SK-N-SH (cell line): ENCODE measurements around the gene NTRK3. TPM values are rescaled to one million over a fixed set of nuclear protein-coding genes. Genes with fewer than 3 reads are reported as not detected.

ENCODE experiments used
- CTCF ChIA-PET: fragments of 300-600, 350-600 bp; formaldehyde crosslinking; extraction: SDS; loops from one replicate; lab custom pipeline; 2021; lab: Yijun Ruan, JAX
- POLR2A ChIA-PET: fragments of 350-600 bp; sonication (Branson Sonifier 250); formaldehyde crosslinking; extraction: SDS; loops from one replicate; lab custom pipeline; 2020; ENCODE audit warnings: antibody characterized with exemption, inconsistent platforms; lab: Yijun Ruan, JAX
- DNase-seq: peaks from one replicate; pipeline ENCODE4 v3.0.0; 2012
- H2AFZ ChIP-seq: fragments of 200-600 bp; sonication (generic); 2 replicates; pipeline ENCODE4 v1.8.1; 2016; ENCODE audit warnings: antibody characterized with exemption, mild to moderate bottlenecking, low read depth
- H3F3A ChIP-seq: fragments of 200-600 bp; sonication (generic); replicated peaks from 2 replicates; pipeline ENCODE3; 2016; ENCODE audit warnings: antibody characterized with exemption, mild to moderate bottlenecking; ENCODE audit not compliant: insufficient read depth
- H3K27ac ChIP-seq, 2 experiments: fragments of 200-500 bp in 1 of 2; fragments of 200-600 bp in 1 of 2; sonication (Bioruptor generic) in 1 of 2; sonication (generic), shearing (Covaris generic) in 1 of 2; 2 replicates each; pipeline versions ENCODE4 v1.5.1 to v1.6.1; 2014 to 2016; ENCODE audit warnings: low read depth in 2 of 2, inconsistent platforms in 1 of 2, low read length in 1 of 2, mild to moderate bottlenecking in 1 of 2, mixed read lengths in 1 of 2
- H3K27me3 ChIP-seq: fragments of 200-600 bp; sonication (generic), shearing (Covaris generic); 2 replicates; pipeline ENCODE4 v1.6.1; 2016; ENCODE audit warnings: mixed run types; ENCODE audit not compliant: insufficient read depth
- H3K36me3 ChIP-seq, 2 experiments: fragments of 200-500 bp in 1 of 2; fragments of 200-600 bp in 1 of 2; sonication (Bioruptor generic) in 1 of 2; sonication (generic) in 1 of 2; replicated peaks in 1 of 2; 2 replicates each; pipeline versions ENCODE3 to v1.5.1; 2014 to 2016; ENCODE audit warnings: low read length in 1 of 2, mild to moderate bottlenecking in 1 of 2; ENCODE audit not compliant: insufficient read depth in 2 of 2, control insufficient read depth in 1 of 2
- H3K4me1 ChIP-seq, 2 experiments: fragments of 200-500 bp in 1 of 2; fragments of 200-600 bp in 1 of 2; sonication (Bioruptor generic) in 1 of 2; sonication (generic), shearing (Covaris generic) in 1 of 2; 2 replicates each; pipeline versions ENCODE4 v1.5.1 to v1.6.1; 2014 to 2016; ENCODE audit warnings: low read depth in 1 of 2, low read length in 1 of 2, mixed run types in 1 of 2; ENCODE audit not compliant: insufficient read depth in 2 of 2, control insufficient read depth in 1 of 2
- H3K4me2 ChIP-seq: fragments of 200-600 bp; sonication (generic), shearing (Covaris generic); 2 replicates; pipeline ENCODE4 v1.6.1; 2017; ENCODE audit warnings: mixed run types
- H3K4me3 ChIP-seq, 2 experiments: fragments of 200-500 bp in 1 of 2; fragments of 200-600 bp in 1 of 2; sonication (Bioruptor generic) in 1 of 2; sonication (generic), shearing (Covaris generic) in 1 of 2; 2 replicates each; pipeline versions ENCODE4 v1.5.1 to v1.8.1; 2014 to 2016; ENCODE audit warnings: low read depth in 2 of 2, inconsistent platforms in 1 of 2, low read length in 1 of 2, mild to moderate bottlenecking in 1 of 2, mixed read lengths in 1 of 2, moderate library complexity in 1 of 2
- H3K79me2 ChIP-seq: fragments of 200-600 bp; sonication (generic); 2 replicates; pipeline ENCODE4 v1.8.1; 2017; ENCODE audit warnings: mild to moderate bottlenecking; ENCODE audit not compliant: insufficient read depth
- H3K9ac ChIP-seq: fragments of 200-600 bp; sonication (generic); 2 replicates; pipeline ENCODE4 v1.6.1; 2017; ENCODE audit warnings: mixed run types
- H3K9me2 ChIP-seq: fragments of 200-600 bp; sonication (generic); 2 replicates; pipeline ENCODE4 v1.6.1; 2017; ENCODE audit warnings: mixed run types
- H3K9me3 ChIP-seq: fragments of 200-600 bp; sonication (generic); 2 replicates; pipeline ENCODE4 v1.6.1; 2017; ENCODE audit warnings: mixed run types, mild to moderate bottlenecking, moderate library complexity
- H4K20me1 ChIP-seq: fragments of 200-600 bp; sonication (generic); 2 replicates; pipeline ENCODE4 v1.6.1; 2017; ENCODE audit warnings: mild to moderate bottlenecking, mixed run types; ENCODE audit not compliant: insufficient read depth
- CTCF ChIP-seq: fragments of 200-600 bp; sonication (generic); IDR thresholded peaks from 2 replicates; pipeline ENCODE4 v1.6.1; 2017; ENCODE audit warnings: antibody characterized with exemption, mild to moderate bottlenecking, moderate library complexity
- EP300 ChIP-seq, 2 experiments: IDR thresholded peaks; 2 replicates each; pipeline versions ENCODE4 v1.4.0 to v1.6.1; 2012; ENCODE audit warnings: borderline replicate concordance in 1 of 2, low read depth in 1 of 2, low read length in 1 of 2
- EZH2phosphoT487 ChIP-seq: fragments of 200-600 bp; sonication (generic); IDR thresholded peaks from 2 replicates; pipeline ENCODE4 v1.6.1; 2017; ENCODE audit warnings: low read depth, mixed run types, mild to moderate bottlenecking, antibody characterized with exemption, moderate library complexity, borderline replicate concordance
- FOSL2 ChIP-seq: IDR thresholded peaks from 2 replicates; pipeline ENCODE4 v1.4.0; 2012; ENCODE audit warnings: low read depth, mild to moderate bottlenecking, moderate library complexity, borderline replicate concordance
- FOXJ3 ChIP-seq: sonication (generic); formaldehyde crosslinking; IDR thresholded peaks from 2 replicates; pipeline ENCODE4 v1.5.1; 2020; ENCODE audit warnings: mild to moderate bottlenecking, missing genetic modification reagents
- GABPA ChIP-seq: IDR thresholded peaks from 2 replicates; pipeline ENCODE4 v1.4.0; 2012; ENCODE audit warnings: low read depth, mild to moderate bottlenecking
- IRF3 ChIP-seq: fragments of 150-350 bp; IDR thresholded peaks from 2 replicates; pipeline ENCODE4 v1.6.1; 2016; ENCODE audit warnings: mild to moderate bottlenecking, low read depth, low read length
- MXI1 ChIP-seq: IDR thresholded peaks from 2 replicates; pipeline ENCODE4 v1.6.1; 2012; ENCODE audit warnings: mild to moderate bottlenecking, low read depth, low read length, improper control_type of control experiment
- NFIC ChIP-seq: IDR thresholded peaks from 2 replicates; pipeline ENCODE4 v1.4.0; 2012; ENCODE audit warnings: borderline replicate concordance
- NRF1 ChIP-seq: IDR thresholded peaks from 2 replicates; pipeline ENCODE4 v1.6.1; 2012; ENCODE audit warnings: low read depth, mild to moderate bottlenecking, low read length
- RFX5 ChIP-seq: IDR thresholded peaks from 2 replicates; pipeline ENCODE4 v1.6.1; 2012; ENCODE audit warnings: mild to moderate bottlenecking, improper control_type of control experiment, low read length
- RXRA ChIP-seq: IDR thresholded peaks from 2 replicates; pipeline ENCODE4 v1.4.0; 2012; ENCODE audit warnings: low read depth, mild to moderate bottlenecking, borderline replicate concordance
- SIN3A ChIP-seq: IDR thresholded peaks from 2 replicates; pipeline ENCODE4 v1.6.1; 2012; ENCODE audit warnings: low read depth, mild to moderate bottlenecking, low read length, moderate library complexity, borderline replicate concordance
- TAF1 ChIP-seq: IDR thresholded peaks from 2 replicates; pipeline ENCODE4 v1.6.1; 2012; ENCODE audit warnings: low read depth, mild to moderate bottlenecking, low read length, moderate library complexity, borderline replicate concordance
- TCF12 ChIP-seq: IDR thresholded peaks from 2 replicates; pipeline ENCODE4 v1.4.0; 2012
- YY1 ChIP-seq: IDR thresholded peaks from 2 replicates; pipeline ENCODE4 v1.4.0; 2012; ENCODE audit warnings: low read depth, mild to moderate bottlenecking
- WGBS: methylation state at CpG from one replicate; pipeline ENCODE4 v1.1.6; 2017; ENCODE audit warnings: low lambda C conversion rate; 5-methylcytosine and 5-hydroxymethylcytosine counted together
- polyA plus RNA-seq, 3 experiments: library from polyadenylated mRNA; depleted of rRNA; stranded (reverse); fragments of >200 nt; gene quantifications; 2 replicates each; pipeline ENCODE4 v1.2.3, GENCODE V29; 2012
- TF ChIP-seq, protein P1 (sequence below): IDR thresholded peaks from 2 replicates; pipeline ENCODE4 v1.4.0; 2012; ENCODE audit warnings: low read depth
- TF ChIP-seq, protein P2 (sequence below): IDR thresholded peaks from 2 replicates; pipeline ENCODE4 v1.4.0; 2012; ENCODE audit warnings: low read depth, borderline replicate concordance

The NTRK3 gene
- polyA plus RNA-seq, 1 of the 3 experiments (the other 2 are of a cell fraction), result 2.6 TPM

DNA sequence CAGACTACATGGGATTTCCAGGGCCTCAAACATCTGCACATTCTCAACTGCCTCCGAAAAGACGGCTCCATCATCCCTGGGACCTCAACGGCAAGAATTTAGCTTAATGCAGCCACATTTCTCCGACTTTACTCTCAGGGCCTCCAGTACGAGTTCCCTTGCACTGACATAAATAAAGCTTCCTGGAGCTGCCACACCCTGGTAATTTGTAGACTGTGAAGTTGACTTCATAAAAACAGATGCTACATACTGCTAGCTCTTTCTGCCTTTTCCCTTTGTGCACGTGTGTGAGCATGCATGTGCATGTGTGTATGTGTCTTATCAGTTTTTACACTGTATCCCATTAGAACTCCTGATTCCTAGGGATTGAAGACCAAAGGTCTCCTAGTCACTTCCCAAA is 122.7 kb downstream of the NTRK3 start:
- Histone ChIP-seq H4K20me1 (no peaks in the 10 kb centered on the region), H3F3A (no peaks in the 10 kb centered on the region), H3K9ac (no peak overlapping the region), H3K36me3 (no peaks in the 10 kb centered on the region), H3K27me3 (no peaks in the 10 kb centered on the region), H3K4me1 (no peaks in the 10 kb centered on the region; a peak in 1 of 4 replicates), H3K9me3 (no peaks in the 10 kb centered on the region), H3K4me2 (no peak overlapping the region), H2AFZ (no peak overlapping the region), H3K9me2 (no peaks in the 10 kb centered on the region), H3K79me2 (no peaks in the 10 kb centered on the region), H3K27ac (no peak overlapping the region), H3K4me3 (no peak overlapping the region)
- 36% methylated on average over 6 of the region's 6 CpGs for WGBS
- TF ChIP-seq TAF1 (no peak), SIN3A (no peak), TCF12 (no peak), MXI1 (no peak), FOSL2 (no peak), NFIC (no peak), NRF1 (no peak), EZH2phosphoT487 (no peak), CTCF (no peak), RXRA (no peak), EP300 (IDR thresholded peaks at IDR 0.05; ENCODE audit: borderline replicate concordance in 1 of 2, low read depth in 1 of 2, low read length in 1 of 2) (no peak), RFX5 (no peak), FOXJ3 (CRISPR knock-in tag) (no peak), IRF3 (no peak), YY1 (no peak), GABPA (no peak)
- TF ChIP-seq, protein P1, sequence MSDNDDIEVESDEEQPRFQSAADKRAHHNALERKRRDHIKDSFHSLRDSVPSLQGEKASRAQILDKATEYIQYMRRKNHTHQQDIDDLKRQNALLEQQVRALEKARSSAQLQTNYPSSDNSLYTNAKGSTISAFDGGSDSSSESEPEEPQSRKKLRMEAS, result no peak
- TF ChIP-seq, protein P2, sequence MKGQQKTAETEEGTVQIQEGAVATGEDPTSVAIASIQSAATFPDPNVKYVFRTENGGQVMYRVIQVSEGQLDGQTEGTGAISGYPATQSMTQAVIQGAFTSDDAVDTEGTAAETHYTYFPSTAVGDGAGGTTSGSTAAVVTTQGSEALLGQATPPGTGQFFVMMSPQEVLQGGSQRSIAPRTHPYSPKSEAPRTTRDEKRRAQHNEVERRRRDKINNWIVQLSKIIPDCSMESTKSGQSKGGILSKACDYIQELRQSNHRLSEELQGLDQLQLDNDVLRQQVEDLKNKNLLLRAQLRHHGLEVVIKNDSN, result no peak
- ChIA-PET CTCF (interaction anchor here (1.3 kb wide), 1 partner anchor 17 kb away, joined by 4 read pairs; no protein-coding TSS in a partner anchor), POLR2A (no interaction called here)
- no peak for DNase-seq
